CD14-positive monocyte (primary cell): Measurements from ENCODE around the gene OR10X1. TPM values are rescaled to one million over a fixed set of nuclear protein-coding genes. Genes with fewer than 3 reads are reported as not detected.

ENCODE experiments used
- DNase-seq, 3 donors: peaks; one replicate each; pipeline ENCODE4 v3.0.0-alpha.2; 2011 to 2022
- H2AFZ ChIP-seq: 2 replicates; pipeline ENCODE4 v1.6.0; 2012; ENCODE audit warnings: mild to moderate bottlenecking, low read depth, low read length, inconsistent platforms; ENCODE audit not compliant: insufficient read depth, poor library complexity, severe bottlenecking
- H3K27ac ChIP-seq, 2 donors: 1 replicate in 1 of 2; 2 replicates in 1 of 2; pipeline ENCODE4 v1.5.1; 2012 to 2013; ENCODE audit warnings: low read length in 2 of 2, control low read depth in 1 of 2, inconsistent platforms in 1 of 2, low read depth in 1 of 2, mild to moderate bottlenecking in 1 of 2
- H3K27me3 ChIP-seq, 2 donors: one replicate each; pipeline versions ENCODE4 v1.6.0 to v1.6.1; 2011 to 2013; ENCODE audit warnings: low read length in 2 of 2; ENCODE audit not compliant: control insufficient read depth in 2 of 2, insufficient read depth in 2 of 2
- H3K36me3 ChIP-seq, 2 donors: replicated peaks in 1 of 2; 1 replicate in 1 of 2; 2 replicates in 1 of 2; pipeline versions ENCODE4 v1.5.1 to v1.6.1; 2012 to 2013; ENCODE audit warnings: low read length in 2 of 2, control low read depth in 1 of 2, inconsistent platforms in 1 of 2, mild to moderate bottlenecking in 1 of 2; ENCODE audit not compliant: insufficient read depth in 2 of 2, control insufficient read depth in 1 of 2
- H3K4me1 ChIP-seq, 2 donors: 1 replicate in 1 of 2; 2 replicates in 1 of 2; pipeline versions ENCODE4 v1.5.1 to v1.6.1; 2012 to 2013; ENCODE audit warnings: low read length in 2 of 2, control low read depth in 1 of 2, inconsistent platforms in 1 of 2, mild to moderate bottlenecking in 1 of 2, moderate library complexity in 1 of 2; ENCODE audit not compliant: insufficient read depth in 2 of 2, control insufficient read depth in 1 of 2
- H3K4me2 ChIP-seq: replicated peaks from 2 replicates; pipeline ENCODE3; 2012; ENCODE audit warnings: low read length, moderate library complexity, mild to moderate bottlenecking; ENCODE audit not compliant: poor library complexity, severe bottlenecking; ENCODE audit errors: extremely low read depth
- H3K4me3 ChIP-seq, 3 experiments: fragments of 200-600 bp in 1 of 3; sonication (generic) in 1 of 3; replicated peaks in 1 of 3; 1 replicate in 2 of 3; 2 replicates in 1 of 3; pipeline ENCODE4 v1.5.1; 2011 to 2013; ENCODE audit warnings: low read length in 3 of 3, mild to moderate bottlenecking in 3 of 3, control low read depth in 2 of 3, low read depth in 2 of 3, inconsistent platforms in 1 of 3, moderate library complexity in 1 of 3
- H3K79me2 ChIP-seq: 2 replicates; pipeline ENCODE4 v1.6.0; 2012; ENCODE audit warnings: mild to moderate bottlenecking, control low read depth, inconsistent platforms, low read length, moderate library complexity; ENCODE audit not compliant: insufficient read depth
- H3K9ac ChIP-seq: 2 replicates; pipeline ENCODE4 v1.6.0; 2017; ENCODE audit warnings: low read length, mild to moderate bottlenecking; ENCODE audit not compliant: insufficient read depth, poor library complexity, severe bottlenecking
- H3K9me3 ChIP-seq, 2 donors: replicated peaks in 1 of 2; 1 replicate in 1 of 2; 2 replicates in 1 of 2; pipeline versions ENCODE4 v1.5.1 to v1.6.1; 2012 to 2013; ENCODE audit warnings: low read length in 2 of 2, control low read depth in 1 of 2; ENCODE audit not compliant: control insufficient read depth in 1 of 2, insufficient read depth in 1 of 2
- H4K20me1 ChIP-seq: 2 replicates; pipeline ENCODE4 v1.6.0; 2012; ENCODE audit warnings: mild to moderate bottlenecking, low read length, control low read depth, moderate library complexity; ENCODE audit not compliant: insufficient read depth
- H3K27ac Mint-ChIP-seq, 7 donors: one replicate each; pipeline ENCODE4 v1.8.0; 2020; ENCODE audit warnings: mild to moderate bottlenecking in 7 of 7, mixed read lengths in 7 of 7, moderate library complexity in 6 of 7, inconsistent platforms in 2 of 7
- H3K27me3 Mint-ChIP-seq, 3 donors: one replicate each; pipeline ENCODE4 v1.8.0; 2021 to 2022; ENCODE audit warnings: low read depth in 3 of 3, mild to moderate bottlenecking in 3 of 3, mixed read lengths in 3 of 3, moderate library complexity in 3 of 3, inconsistent platforms in 1 of 3
- H3K36me3 Mint-ChIP-seq, 2 donors: one replicate each; pipeline ENCODE4 v1.8.0; 2020; ENCODE audit warnings: mixed read lengths in 2 of 2, inconsistent platforms in 1 of 2, mild to moderate bottlenecking in 1 of 2
- H3K4me1 Mint-ChIP-seq: one replicate; pipeline ENCODE4 v1.8.0; 2020; ENCODE audit warnings: mild to moderate bottlenecking, mixed read lengths
- H3K4me3 Mint-ChIP-seq, 2 donors: one replicate each; pipeline ENCODE4 v1.8.0; 2020; ENCODE audit warnings: mild to moderate bottlenecking in 2 of 2, mixed read lengths in 2 of 2, moderate library complexity in 1 of 2
- H3K9me3 Mint-ChIP-seq, 7 donors: one replicate each; pipeline ENCODE4 v1.8.0; 2020 to 2022; ENCODE audit warnings: mixed read lengths in 7 of 7, mild to moderate bottlenecking in 6 of 7, moderate library complexity in 6 of 7, inconsistent platforms in 2 of 7
- CTCF ChIP-seq: fragments of 200-600 bp; IDR thresholded peaks from one replicate; pipeline ENCODE4 v1.8.0; 2022; ENCODE audit warnings: antibody characterized with exemption, mild to moderate bottlenecking
- WGBS: methylation state at CpG from one replicate; pipeline ENCODE4 v1.1.5; 2013; ENCODE audit warnings: missing lambda C conversion rate; ENCODE audit not compliant: insufficient coverage; 5-methylcytosine and 5-hydroxymethylcytosine counted together
- intact Hi-C, 2 donors: fragments of 100-400 bp; cut with micrococcal nuclease; formaldehyde crosslinking; loops; one replicate each; pipeline versions ENCODE4 v1.15.0 to v1.15.1; 2023
- polyA minus RNA-seq: library from RNA; depleted of rRNA, polyadenylated mRNA; stranded (reverse); fragments of >200 nt; gene quantifications from 2 replicates; pipeline ENCODE4 v1.2.3, GENCODE V29; 2012
- polyA plus RNA-seq, 3 donors: library from polyadenylated mRNA; depleted of rRNA in 1 of 3; unstranded in 2 of 3; stranded (reverse) in 1 of 3; fragments of 300-500 nt in 2 of 3; fragments of >200 nt in 1 of 3; fragmentation: Illumina TruSeq in 2 of 3; gene quantifications; 1 replicate in 2 of 3; 2 replicates in 1 of 3; pipeline ENCODE4 v1.2.3, GENCODE V29; 2012 to 2021
- total RNA-seq, 12 experiments: library from RNA in 1 of 12; stranded (reverse) in 1 of 12; fragments of 120-200 nt in 1 of 12; gene quantifications; one replicate each; pipeline ENCODE4 v1.2.4 and lab custom pipeline; 2013 to 2026; ENCODE audit warnings: mixed read lengths in 6 of 12, inconsistent platforms in 1 of 12

Gene OR10X1, protein sequence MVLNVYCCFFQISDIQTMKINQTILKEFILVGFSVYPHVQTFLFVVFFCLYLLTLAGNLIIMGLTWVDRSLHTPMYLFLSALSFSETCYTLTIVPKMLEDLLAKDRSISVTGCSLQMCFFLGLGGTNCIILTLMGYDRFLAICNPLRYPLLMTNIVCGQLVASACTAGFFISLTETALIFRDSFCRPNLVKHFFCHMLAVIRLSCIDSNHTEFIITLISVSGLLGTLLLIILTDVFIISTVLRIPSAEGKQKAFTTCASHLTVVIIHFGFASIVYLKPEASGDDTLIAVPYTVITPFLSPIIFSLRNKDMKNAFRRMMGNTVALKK
- total RNA-seq (2013), result not detected
- not detected for polyA plus RNA-seq
- not detected in 2 replicates for polyA minus RNA-seq
- 0 to 0.30 (median 0) reads per million in 11 experiments for total RNA-seq (lab: John Stamatoyannopoulos, UW)

DNA sequence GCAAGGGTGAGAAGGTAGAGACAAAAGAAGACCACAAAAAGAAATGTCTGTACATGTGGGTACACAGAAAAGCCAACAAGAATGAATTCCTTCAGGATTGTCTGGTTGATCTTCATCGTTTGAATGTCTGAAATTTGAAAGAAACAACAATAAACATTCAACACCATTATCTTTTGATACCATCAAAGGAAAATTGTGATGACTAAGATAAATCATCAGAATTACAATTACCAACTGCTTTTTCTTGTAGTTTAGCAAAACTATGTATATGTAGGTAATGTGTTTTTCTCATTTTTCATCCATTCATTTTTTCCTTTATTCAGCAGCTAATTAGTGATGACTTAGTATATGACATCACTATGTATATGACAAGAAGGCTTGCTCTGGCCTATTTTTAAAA lies at the start of gene OR10X1:
Gene OR10X1 (minus strand): TSS at position 167 of the 400 bp plus-strand sequence. CDS start 0 bp downstream, at position 167.
- no peaks in the 10 kb centered on the region for H3K36me3 ChIP-seq
- H3K9me3 Mint-ChIP-seq, result peaks cover 0 to 3% (median 0%) of the 10 kb centered on the region in 7 donors
- H3K27me3 Mint-ChIP-seq, result no peaks in the 10 kb centered on the region
- no peak within 1 kb of the TSS for H3K27ac ChIP-seq
- H3K4me1 ChIP-seq, result no peaks in the 10 kb centered on the region
- H3K27me3 ChIP-seq, result no peaks in the 10 kb centered on the region
- no peaks in the 10 kb centered on the region for H3K4me1 Mint-ChIP-seq
- H4K20me1 ChIP-seq, result no peaks in the 10 kb centered on the region
- H3K4me3 Mint-ChIP-seq, result no peak within 1 kb of the TSS
- H3K4me2 ChIP-seq, result no peak within 1 kb of the TSS
- no peaks in the 10 kb centered on the region for H3K79me2 ChIP-seq
- no peak for DNase-seq
- intact Hi-C loops, result no loop called here
- H3K9me3 ChIP-seq, result no peaks in the 10 kb centered on the region
- no peak for TF ChIP-seq CTCF
- no peak within 1 kb of the TSS for H3K27ac Mint-ChIP-seq
- WGBS, result no CpG with 5 or more reads among the region's 1 CpG
- H3K36me3 Mint-ChIP-seq, result no peaks in the 10 kb centered on the region
- no peak within 1 kb of the TSS for H3K9ac ChIP-seq
- H2AFZ ChIP-seq, result no peak within 1 kb of the TSS
- no peak within 1 kb of the TSS for H3K4me3 ChIP-seq

GRCh38 chr1:158613764-158614163 lies 34.1 kb upstream of the OR10X1 start:
- Histone ChIP-seq H3K4me1 (no peaks in the 10 kb centered on the region), H3K9ac (no peak overlapping the region), H3K36me3 (no peaks in the 10 kb centered on the region), H4K20me1 (no peaks in the 10 kb centered on the region), H3K79me2 (no peaks in the 10 kb centered on the region), H2AFZ (no peak overlapping the region), H3K4me3 (no peak overlapping the region), H3K9me3 (no peaks in the 10 kb centered on the region), H3K27ac (no peak overlapping the region), H3K27me3 (no peaks in the 10 kb centered on the region), H3K4me2 (no peak overlapping the region)
- intact Hi-C loops, result no loop called here
- 100% methylated on average over 1 of the region's 3 CpGs for WGBS
- DNase-seq, result no peak
- Mint-ChIP-seq H3K27ac (peak overlapping the region in 1 of 7 donors; percentile 34), H3K9me3 (peaks cover 0 to 2% (median 0%) of the 10 kb centered on the region in 7 donors), H3K36me3 (no peaks in the 10 kb centered on the region), H3K4me1 (no peaks in the 10 kb centered on the region), H3K4me3 (no peak overlapping the region), H3K27me3 (no peaks in the 10 kb centered on the region)
- TF ChIP-seq CTCF, result no peak
